RWPE1 (cell line): ENCODE results near the gene SLC5A10.

ENCODE experiments used
- CTCF ChIA-PET: fragments of 350-600 bp; sonication (Branson Sonifier 250); formaldehyde crosslinking; extraction: SDS; loops from one replicate; lab custom pipeline; 2021; lab: Yijun Ruan, JAX
- POLR2A ChIA-PET: fragments of 400-600 bp; formaldehyde crosslinking; extraction: SDS; loops from one replicate; lab custom pipeline; 2020; ENCODE audit warnings: antibody characterized with exemption; ENCODE audit not compliant: low non-redundant PET; lab: Yijun Ruan, JAX
- DNase-seq: peaks from one replicate; pipeline ENCODE4 v3.0.0; 2012; ENCODE audit warnings: low spot score
- H3K27ac ChIP-seq: fragments of 450-650 bp; 2 replicates; pipeline ENCODE4 v1.5.1; 2017
- CTCF ChIP-seq: fragments of 450-650 bp; conservative IDR thresholded peaks from 2 replicates; pipeline ENCODE4 v1.5.1; 2017; ENCODE audit warnings: low read depth, mild to moderate bottlenecking

The SLC5A10 gene

GRCh38 chr17:18951941-18952842, at the start of gene SLC5A10:
TSS of gene SLC5A10 (plus strand) at chr17:18952165. CDS start at chr17:18952206, 41 bp downstream.
- CTCF ChIA-PET: interaction anchor here (0.6 to 1.5 kb wide), 2 partner anchors 9 to 324 kb away, joined by 4 to 5 read pairs; no protein-coding TSS in a partner anchor
- no peak for DNase-seq
- POLR2A ChIA-PET: no interaction called here
- H3K27ac ChIP-seq: no peak within 1 kb of the TSS
- no peak; the same call in 1 of the 2 replicates for TF ChIP-seq CTCF

- ChIA-PET POLR2A (no interaction called here), CTCF (interaction anchor here (0.6 kb wide), 1 partner anchor 334 kb away, joined by 3 read pairs; no protein-coding TSS in a partner anchor)
- DNase-seq: no peak
- no peak overlapping the region for H3K27ac ChIP-seq
- no peak for TF ChIP-seq CTCF
These were observed 47.5 kb upstream of the SLC5A10 start for GRCh38 chr17:18904482-18904881.

- ChIA-PET POLR2A (no interaction called here), CTCF (interaction anchor here (0.6 kb wide), 1 partner anchor 333 kb away, joined by 3 read pairs; no protein-coding TSS in a partner anchor)
- TF ChIP-seq CTCF: no peak
- no peak overlapping the region for H3K27ac ChIP-seq
- DNase-seq: no peak
These were observed 46.7 kb upstream of the SLC5A10 start for GRCh38 chr17:18905226-18905625.

GRCh38 chr17:18910326-18910725, 41.6 kb upstream of the SLC5A10 start:
- no peak for TF ChIP-seq CTCF
- CTCF ChIA-PET: no interaction called here
- no peak overlapping the region for H3K27ac ChIP-seq
- DNase-seq: no peak
- POLR2A ChIA-PET: no interaction called here

GRCh38 chr17:18910881-18911280, 41.1 kb upstream of the SLC5A10 start:
- no peak overlapping the region for H3K27ac ChIP-seq
- ChIA-PET POLR2A (no interaction called here), CTCF (no interaction called here)
- DNase-seq: no peak
- TF ChIP-seq CTCF: no peak

GRCh38 chr17:18916816-18917500, 35.0 kb upstream of the SLC5A10 start:
- POLR2A ChIA-PET: no interaction called here
- CTCF ChIA-PET: no interaction called here
- TF ChIP-seq CTCF: no peak
- H3K27ac ChIP-seq: no peak overlapping the region
- DNase-seq: no peak
